ENCODE data around the gene PLA2R1.

PLA2R1 gene

DNA sequence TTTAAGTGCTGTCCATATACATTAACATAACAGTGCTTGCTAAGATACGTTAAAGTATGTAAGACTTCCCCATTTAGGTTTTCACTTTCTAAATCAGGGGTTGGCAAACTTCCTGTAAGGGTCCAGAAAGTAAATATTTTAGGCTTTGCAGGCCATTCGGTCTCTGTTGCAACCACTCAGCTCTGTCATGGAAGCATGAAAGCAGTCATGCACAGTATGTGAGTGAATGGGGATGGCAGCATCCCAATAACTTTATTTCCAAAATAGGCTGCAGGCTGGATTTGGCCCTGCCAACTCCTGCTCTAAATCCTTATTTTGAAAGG lies 128.7 kb downstream of the PLA2R1 start:
- peak; percentile 11 for DNase-seq (ENCODE audit: low read depth)

DNA sequence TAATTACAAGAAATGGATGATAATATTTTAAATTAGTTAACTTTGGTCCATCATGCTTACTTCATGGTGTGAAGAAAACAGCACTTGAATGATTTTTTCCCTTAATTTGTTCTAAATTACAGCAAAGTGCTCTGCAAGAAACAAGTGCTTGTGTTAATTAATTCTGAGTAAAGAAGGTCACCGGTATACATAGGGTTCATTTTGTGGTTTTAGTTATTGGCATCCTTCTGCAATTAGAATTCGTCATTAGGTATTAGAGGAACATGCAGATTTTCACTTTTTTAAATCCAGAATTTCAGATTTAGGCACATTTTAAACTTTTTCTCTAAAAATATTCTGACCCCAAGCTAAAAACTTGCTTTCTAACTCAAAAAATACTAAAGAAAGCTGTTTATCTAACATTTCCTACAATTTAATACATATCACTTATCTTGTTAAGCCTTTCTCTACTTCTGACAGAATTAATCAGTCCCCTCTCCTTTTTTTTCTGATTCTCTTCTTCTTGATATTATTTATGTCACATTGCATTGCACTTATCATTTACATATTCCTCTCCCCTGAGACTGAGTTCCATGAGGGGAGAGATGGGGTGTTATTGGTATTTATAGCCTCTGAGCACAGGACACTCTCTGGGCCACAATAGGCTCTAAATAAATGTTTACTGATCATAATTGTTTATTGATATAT lies 129.2 kb downstream of the PLA2R1 start:
- no peak for DNase-seq (ENCODE audit: low read depth)

DNA sequence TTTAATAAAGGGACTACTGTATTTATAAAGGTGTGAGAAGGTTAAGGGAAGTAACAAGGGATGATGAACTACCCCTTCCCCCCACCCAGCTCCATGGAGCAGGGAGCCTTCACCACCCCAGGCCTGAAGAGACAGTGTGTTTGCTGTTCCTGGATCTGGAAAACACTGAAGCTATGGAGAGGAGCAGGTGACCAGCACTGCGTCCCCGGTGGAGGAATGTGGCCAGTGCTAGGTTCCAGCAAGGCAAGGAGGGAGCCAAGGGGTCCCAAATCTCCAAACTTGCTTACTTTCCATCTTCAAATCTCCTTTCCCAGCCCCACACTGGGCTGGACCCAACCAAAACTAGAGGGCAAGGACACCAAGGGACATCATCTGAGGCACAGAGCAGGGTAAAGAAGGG lies 135.7 kb downstream of the PLA2R1 start:
- no peak for DNase-seq (ENCODE audit: low read depth)

GRCh38 chr2:159925975-159926374 lies 136.4 kb downstream of the PLA2R1 start:
- no peak for DNase-seq (ENCODE audit: low read depth)

GRCh38 chr2:159922563-159922962 lies 139.9 kb downstream of the PLA2R1 start:
- DNase-seq (ENCODE audit: low read depth): peak; percentile 4

DNA sequence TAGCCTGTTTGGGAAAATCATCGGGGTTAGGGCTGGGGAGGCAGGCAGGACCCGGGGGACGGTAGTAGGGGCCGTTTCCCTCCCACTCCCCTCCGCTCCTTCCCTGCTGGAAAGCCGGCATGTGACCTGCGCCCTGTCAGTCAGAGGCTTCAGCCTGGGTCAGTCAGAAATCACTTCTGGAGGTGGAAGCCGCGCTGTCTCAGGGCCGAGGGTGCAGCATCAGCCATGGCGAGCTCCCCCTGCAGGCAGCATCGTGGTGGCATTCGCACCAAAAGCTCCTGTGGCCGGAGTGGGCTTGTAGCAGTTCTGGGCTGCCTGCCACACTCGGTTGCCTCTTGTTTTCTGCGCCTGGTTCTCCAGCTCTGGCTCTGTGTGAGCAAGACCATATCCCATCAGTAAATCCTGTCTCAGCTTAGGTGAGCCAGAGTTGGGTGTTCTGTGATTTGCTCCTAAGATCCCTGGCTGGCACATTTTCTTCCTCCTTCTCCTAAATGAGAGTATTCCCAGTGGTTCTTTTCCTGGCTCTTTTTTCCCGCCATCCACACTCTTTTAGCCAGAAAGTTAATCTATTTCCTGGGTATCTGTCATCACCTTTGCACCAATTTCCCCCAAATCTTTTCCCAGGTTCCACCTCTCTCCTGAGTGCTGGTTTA lies 140.5 kb downstream of the PLA2R1 start:
- DNase-seq (ENCODE audit: low read depth): no peak

DNA sequence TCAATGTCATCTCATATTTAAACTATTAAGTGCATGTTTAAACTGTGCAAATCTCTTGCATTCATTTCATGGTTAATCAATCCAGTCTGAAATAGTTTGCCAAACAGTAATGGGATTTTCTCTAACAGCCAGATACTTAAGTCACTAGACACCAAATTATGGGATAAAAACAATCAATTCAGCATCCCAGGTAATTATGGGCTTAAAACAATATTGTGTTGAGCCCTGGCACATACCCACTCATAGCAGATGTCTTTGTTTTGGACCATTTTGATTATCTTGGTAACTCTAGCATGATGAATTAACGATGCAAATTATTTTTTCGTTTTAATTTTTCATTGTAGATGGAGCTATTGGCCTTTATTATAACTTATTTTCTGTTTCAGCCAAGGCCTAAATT lies 145.9 kb downstream of the PLA2R1 start:
- DNase-seq (ENCODE audit: low read depth): no peak

DNA sequence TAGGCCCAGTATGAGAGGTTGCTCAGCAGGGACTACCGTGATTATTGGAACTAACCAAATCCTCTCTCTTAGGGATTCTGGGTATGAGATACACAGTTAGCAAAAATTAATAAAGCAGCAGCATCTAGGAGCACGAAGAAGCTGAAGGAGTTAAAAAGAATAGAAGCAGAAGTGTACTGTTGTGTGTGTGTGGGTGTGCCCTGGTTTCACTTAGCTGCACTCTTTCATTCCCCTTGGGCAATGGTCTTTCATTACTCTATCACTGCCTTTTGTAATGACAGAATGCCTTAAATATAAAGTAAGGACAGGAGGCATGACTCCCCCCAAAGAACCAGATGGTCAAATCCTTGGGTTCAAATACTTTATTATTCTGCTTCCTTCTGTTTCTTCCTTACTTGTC lies 148.5 kb downstream of the PLA2R1 start:
- DNase-seq (ENCODE audit: low read depth): no peak

DNA sequence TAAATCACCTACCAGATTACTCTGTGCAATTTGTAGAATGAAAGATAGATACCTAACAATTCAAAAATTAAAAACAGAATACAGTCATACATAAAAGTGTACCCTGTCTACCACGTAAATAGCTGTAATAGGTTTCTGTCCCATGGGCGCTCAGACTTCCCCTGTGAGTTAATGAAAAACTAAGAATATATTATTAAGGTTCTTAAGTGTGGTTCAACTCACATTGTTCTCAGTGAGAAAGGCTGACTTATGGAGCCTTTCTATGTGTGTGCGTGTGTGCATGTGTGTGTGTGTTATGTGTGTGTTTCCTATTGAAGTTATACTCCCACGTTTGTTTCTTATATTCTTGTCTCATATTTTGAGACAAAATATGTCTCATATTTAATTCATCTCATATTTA lies 149.8 kb downstream of the PLA2R1 start:
- DNase-seq (ENCODE audit: low read depth): no peak

- DNase-seq (ENCODE audit: low read depth): no peak
Measured at GRCh38 chr2:159910951-159911350, 151.5 kb downstream of the PLA2R1 start.

GRCh38 chr2:159908623-159909022 lies 153.8 kb downstream of the PLA2R1 start:
- DNase-seq (ENCODE audit: low read depth): no peak

DNA sequence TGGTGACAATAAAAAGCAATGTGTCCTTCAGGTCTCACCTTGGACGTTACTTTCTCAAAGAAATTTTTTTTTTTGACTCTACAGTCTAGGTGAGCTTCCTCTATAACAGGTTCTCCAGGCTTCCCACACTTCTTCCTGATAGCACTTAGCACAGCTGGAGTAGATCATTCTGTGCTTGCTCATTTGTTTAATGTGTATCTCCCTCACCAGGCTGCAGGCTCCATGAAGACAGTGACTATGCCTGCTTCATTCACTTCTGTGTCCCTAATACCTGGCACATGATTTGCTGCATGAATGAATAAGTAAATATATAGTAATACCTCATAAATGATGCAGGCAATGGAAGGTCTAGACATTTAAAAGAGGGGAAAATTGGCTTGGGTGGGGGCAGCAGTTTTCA lies 154.5 kb downstream of the PLA2R1 start:
- DNase-seq (ENCODE audit: low read depth): no peak

DNA sequence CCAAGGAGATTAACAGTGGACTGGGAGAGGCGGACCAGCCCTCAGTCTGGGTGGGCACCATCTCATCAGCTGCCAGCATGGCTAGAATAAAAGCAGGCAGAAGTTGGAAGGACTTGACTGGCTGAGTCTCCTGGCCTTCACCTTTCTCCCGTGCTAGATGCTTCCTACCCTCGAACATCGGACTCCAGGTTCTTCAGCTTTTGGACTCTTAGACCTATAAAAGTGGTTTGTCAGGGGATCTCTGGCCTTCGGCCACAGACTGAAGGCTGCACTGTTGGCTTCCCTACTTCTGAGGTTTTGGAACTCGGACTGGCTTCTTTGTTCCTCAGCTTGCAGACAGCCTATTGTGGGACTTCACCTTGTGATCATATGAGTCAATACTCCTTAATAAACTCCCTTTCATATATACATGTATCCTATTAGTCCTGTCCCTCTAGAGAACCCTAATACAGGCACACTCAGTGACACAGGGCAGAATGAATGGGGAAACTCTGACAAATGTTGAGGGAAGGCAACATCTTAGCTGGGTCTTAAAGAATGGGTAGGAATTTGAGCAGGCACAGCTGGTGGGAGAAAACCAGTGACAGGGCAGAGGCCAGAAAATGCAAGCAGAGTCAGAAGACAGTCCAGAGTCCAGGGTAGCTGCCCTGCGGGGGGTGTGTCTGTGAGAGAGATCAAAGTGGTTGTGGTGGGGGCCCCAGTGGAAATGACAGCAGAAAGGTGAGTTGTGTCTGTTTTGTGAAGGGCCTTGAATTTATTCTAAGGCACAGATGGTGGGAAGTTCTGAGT lies 156.3 kb downstream of the PLA2R1 start:
- DNase-seq (ENCODE audit: low read depth): no peak

DNA sequence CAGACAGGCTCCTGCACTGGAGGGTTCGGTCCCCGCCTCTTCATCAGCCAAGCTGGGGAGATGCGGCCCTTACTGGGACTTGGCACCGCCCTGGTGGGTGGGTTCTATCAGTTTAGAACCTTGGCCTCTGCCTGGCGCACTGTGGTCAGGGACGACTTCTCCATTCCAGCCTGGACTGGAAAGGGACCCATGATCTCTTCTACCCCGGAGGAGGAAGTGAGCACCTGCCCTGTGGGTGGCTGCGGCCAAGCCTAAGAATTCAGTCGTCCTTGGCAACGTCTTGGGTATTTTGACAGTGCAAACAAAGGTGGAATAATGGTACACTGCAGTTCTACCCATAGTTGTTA lies 157.5 kb downstream of the PLA2R1 start:
- DNase-seq (ENCODE audit: low read depth): no peak

DNA sequence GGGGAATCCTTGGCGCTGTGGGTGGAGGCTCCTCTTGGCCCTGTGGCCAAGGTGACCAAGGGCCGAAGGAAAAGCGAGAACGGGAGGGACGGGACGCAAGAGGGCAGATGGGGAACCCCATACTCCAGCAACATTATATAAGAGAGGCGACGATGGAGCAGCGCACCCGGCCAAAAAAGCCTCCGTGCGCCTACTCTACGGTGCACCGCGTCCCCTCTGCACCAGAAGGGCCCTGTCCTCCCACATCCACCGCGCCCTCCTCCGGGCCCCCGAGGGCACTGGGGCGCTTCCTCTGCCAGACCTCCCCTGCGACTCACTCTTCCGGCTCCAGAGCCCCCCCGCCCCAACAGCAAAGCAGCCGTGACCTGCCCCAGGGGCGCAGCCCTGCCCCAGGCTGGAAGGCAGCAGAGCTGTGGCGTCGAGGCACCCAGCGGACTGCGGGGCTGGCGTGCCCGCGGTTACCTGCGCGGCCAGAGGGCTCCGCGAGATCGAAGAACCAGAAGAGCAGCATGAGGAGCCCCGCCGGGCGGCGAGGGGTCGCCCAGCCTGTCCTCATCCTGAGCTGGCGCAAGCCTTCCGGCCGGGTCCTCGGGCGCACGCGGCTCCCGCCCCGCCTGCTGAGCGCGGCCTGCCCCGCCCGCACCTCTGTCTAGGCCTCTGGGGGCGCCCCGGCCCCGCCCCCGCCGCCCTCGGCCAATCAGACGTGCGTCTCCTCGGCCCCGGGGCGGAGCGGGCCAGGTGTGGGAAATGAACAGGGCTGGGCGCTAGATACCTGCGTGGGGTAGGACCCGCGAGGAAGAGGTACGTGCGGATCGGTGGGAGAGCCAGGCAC lies 158.1 kb downstream of the PLA2R1 start, which contains the start of gene LY75:
TSS of gene LY75 (minus strand) at position 630 of the 832 bp plus-strand sequence.
- DNase-seq (ENCODE audit: low read depth): no peak

DNA sequence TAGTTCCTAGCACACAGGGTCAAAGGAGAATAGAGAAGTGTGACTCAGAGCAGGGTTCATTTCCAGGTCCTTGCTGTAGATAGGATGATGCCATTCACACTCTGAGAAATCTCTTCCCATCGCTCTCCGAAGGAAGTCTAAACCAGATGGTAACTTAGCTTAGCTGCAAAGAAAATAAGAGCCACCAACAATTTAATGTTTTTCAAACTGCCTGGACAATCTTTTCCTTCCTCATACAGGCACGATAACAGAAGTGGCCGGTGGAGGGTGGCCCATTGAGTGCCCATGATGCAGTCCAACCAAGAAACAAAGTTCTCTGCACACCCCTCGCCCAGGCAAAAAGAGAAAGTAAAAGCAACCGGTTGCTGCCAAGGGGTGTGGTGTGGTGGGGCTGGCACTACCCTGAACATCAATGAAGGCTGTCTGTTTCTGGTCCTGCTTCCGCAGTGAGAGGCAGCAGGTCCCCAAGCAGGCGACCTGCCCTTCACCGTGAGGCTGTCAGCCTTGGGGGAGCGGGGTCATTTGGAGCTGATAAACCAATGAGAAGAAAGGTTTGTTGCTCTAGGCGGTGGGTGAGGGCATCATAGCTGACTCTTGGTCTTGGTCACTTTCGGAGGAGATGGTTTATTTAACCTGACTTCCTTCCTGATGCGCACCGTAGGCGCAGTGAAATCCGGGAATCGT lies 158.8 kb downstream of the PLA2R1 start:
- peak; percentile 11 for DNase-seq (ENCODE audit: low read depth)

- DNase-seq (ENCODE audit: low read depth): no peak
Measured at GRCh38 chr2:159902722-159903121, 159.7 kb downstream of the PLA2R1 start.

GRCh38 chr2:159900343-159900742 lies 162.1 kb downstream of the PLA2R1 start:
- DNase-seq (ENCODE audit: low read depth): no peak

DNA sequence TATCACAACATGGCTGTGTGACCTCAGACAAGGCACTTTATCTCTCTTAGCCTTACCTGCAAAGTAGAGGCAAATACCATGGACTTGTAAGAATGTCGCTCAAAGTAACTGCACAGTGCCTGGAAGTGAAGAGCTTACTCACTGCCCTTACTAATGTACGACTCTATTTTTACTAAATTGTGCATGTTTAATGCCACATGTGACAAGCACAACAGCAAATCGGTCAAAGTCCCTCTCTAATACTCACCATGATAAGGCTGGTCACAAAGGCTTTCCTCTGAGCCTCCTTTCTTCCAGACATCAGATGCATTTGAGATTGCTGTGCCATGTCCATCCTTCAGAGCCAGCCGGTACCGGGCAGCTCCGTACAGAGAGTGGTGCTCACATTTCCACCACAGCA lies 164.0 kb downstream of the PLA2R1 start:
- DNase-seq (ENCODE audit: low read depth): no peak

GRCh38 chr2:159897720-159898119 lies 164.7 kb downstream of the PLA2R1 start:
- DNase-seq (ENCODE audit: low read depth): no peak

- no peak for DNase-seq (ENCODE audit: low read depth)
Measured at GRCh38 chr2:159897081-159897480, 165.3 kb downstream of the PLA2R1 start.

Data from GM04503 (cell line).